Measurements from ENCODE around the gene TRNT1.

Gene TRNT1

DNA sequence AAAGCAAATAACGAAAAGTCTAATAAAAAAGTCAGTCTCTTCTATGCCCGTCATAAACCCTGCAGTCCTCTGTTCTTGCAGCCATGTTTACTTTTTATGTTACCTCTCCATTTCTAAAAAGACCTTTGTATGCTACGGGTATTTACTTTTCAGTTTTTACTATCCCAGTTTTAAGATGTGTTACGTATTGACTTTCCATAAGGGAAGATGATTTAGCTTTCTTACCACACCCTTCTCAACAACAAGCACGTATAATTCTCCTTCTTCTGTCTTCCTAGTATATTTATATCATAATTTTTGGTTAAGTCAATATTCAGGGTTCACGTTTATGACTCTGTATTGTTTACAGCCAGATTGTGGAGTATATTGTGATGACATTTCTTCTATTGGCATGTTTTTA lies 10.8 kb downstream of the TRNT1 start:
- DNase-seq: no peak
- H3K9me3 Mint-ChIP-seq: no peaks in the 10 kb centered on the region
- no peak overlapping the region for H3K4me3 Mint-ChIP-seq
- no peaks in the 10 kb centered on the region for H3K4me1 Mint-ChIP-seq
- peaks cover 61% of the 10 kb centered on the region for H3K36me3 Mint-ChIP-seq (ENCODE audit: low read depth)
- no peaks in the 10 kb centered on the region for H3K27me3 Mint-ChIP-seq (ENCODE audit: low read depth, poor library complexity)
- H3K27ac Mint-ChIP-seq: no peak overlapping the region
- TF ChIP-seq, protein P1, sequence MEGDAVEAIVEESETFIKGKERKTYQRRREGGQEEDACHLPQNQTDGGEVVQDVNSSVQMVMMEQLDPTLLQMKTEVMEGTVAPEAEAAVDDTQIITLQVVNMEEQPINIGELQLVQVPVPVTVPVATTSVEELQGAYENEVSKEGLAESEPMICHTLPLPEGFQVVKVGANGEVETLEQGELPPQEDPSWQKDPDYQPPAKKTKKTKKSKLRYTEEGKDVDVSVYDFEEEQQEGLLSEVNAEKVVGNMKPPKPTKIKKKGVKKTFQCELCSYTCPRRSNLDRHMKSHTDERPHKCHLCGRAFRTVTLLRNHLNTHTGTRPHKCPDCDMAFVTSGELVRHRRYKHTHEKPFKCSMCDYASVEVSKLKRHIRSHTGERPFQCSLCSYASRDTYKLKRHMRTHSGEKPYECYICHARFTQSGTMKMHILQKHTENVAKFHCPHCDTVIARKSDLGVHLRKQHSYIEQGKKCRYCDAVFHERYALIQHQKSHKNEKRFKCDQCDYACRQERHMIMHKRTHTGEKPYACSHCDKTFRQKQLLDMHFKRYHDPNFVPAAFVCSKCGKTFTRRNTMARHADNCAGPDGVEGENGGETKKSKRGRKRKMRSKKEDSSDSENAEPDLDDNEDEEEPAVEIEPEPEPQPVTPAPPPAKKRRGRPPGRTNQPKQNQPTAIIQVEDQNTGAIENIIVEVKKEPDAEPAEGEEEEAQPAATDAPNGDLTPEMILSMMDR (IDR thresholded peaks at IDR 0.05): no peak

DNA sequence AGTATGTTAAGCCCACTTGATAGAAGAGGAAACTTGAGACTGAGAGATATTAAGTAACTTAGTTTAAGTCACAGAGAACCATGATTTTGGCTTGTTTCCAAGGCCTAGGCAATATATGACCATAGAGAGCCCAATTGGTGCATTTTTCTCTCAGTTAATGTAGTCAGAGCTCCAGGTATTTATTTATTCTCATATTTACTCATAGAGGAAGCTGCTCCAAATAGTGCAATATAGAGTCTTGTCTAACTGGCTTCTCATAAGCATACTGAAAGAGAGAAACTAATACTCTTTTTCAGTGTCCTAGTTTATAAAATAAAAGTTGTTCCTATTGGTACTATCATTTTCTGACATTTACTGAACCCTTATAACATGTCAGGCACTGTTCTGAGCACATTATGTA lies 15.2 kb downstream of the TRNT1 start:
- TF ChIP-seq, protein P1 (IDR thresholded peaks at IDR 0.05): no peak
- Mint-ChIP-seq H3K36me3 (ENCODE audit: low read depth) (peaks cover 86% of the 10 kb centered on the region), H3K4me3 (no peak overlapping the region), H3K27me3 (ENCODE audit: low read depth, poor library complexity) (peaks cover 3% of the 10 kb centered on the region), H3K4me1 (no peaks in the 10 kb centered on the region), H3K9me3 (no peaks in the 10 kb centered on the region), H3K27ac (no peak overlapping the region)
- DNase-seq: no peak

DNA sequence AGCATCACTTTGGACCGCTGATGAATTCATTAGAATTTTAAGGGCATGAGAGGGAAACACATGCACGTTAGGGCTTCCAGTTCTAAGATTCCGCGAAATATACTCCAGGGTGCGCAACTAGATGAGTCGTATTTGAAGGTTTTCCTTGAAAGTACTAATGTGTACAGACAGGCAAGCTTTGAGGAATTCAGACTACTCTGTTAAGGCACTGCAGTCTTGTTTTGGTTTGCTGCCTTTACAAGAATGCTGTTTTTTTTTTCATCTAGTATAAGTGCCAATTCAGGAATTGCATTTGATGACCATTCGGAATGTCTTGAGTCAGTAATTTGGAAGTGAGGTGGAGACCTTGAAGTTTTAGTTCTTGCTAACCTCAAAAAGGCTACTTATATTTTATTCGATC lies 19.1 kb downstream of the TRNT1 start:
- Mint-ChIP-seq H3K27me3 (ENCODE audit: low read depth, poor library complexity) (peaks cover 3% of the 10 kb centered on the region), H3K27ac (no peak overlapping the region), H3K4me3 (no peak overlapping the region), H3K36me3 (ENCODE audit: low read depth) (peaks cover 65% of the 10 kb centered on the region), H3K4me1 (no peaks in the 10 kb centered on the region), H3K9me3 (no peaks in the 10 kb centered on the region)
- no peak for DNase-seq
- TF ChIP-seq, protein P1 (IDR thresholded peaks at IDR 0.05): no peak

DNA sequence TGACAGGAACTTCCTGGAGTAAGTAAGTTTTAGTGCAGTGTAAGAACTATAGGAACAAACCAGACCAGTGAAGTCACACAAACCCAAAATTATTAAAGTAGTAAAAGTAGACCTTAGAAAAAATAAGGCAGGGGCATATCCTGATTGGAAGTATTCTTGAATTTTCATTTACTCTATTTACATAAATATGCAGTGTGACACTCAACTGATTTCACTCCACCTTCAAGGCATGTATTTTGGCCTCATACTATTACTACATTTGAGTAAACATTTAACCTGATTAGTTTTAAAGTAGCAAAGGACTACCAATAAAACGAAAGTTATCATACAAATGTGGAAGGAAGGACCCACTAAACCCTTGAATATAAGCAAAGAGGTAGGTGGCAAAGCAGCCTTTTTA lies 22.8 kb downstream of the TRNT1 start:
- peaks cover 55% of the 10 kb centered on the region for H3K36me3 Mint-ChIP-seq (ENCODE audit: low read depth)
- H3K27me3 Mint-ChIP-seq (ENCODE audit: low read depth, poor library complexity): no peaks in the 10 kb centered on the region

DNA sequence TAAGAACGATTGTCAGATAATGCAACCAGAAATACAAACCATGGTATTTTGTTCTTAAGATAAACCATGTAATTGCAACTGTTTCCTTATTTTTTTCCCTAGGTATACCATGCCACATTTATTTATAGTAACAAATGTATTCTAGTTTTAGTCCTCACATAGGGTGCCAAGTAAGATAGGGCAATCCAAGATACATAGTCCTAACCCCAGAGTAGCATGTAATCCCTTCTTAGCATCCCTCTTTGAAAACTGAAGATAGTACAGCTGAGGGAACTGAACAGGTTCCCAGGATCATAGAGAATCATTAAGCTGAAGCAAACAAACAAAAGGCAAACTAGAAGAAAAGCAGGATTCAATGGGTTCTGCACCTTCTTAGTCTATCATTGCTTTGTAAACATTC lies 24.8 kb downstream of the TRNT1 start:
- TF ChIP-seq, protein P1 (IDR thresholded peaks at IDR 0.05): no peak
- no peaks in the 10 kb centered on the region for H3K9me3 Mint-ChIP-seq
- no peak for DNase-seq
- no peak overlapping the region for H3K4me3 Mint-ChIP-seq
- no peaks in the 10 kb centered on the region for H3K4me1 Mint-ChIP-seq
- H3K27me3 Mint-ChIP-seq (ENCODE audit: low read depth, poor library complexity): no peaks in the 10 kb centered on the region
- peaks cover 50% of the 10 kb centered on the region for H3K36me3 Mint-ChIP-seq (ENCODE audit: low read depth)
- H3K27ac Mint-ChIP-seq: no peak overlapping the region

More for the DNA sequence above, 22.8 kb downstream of the TRNT1 start:
- H3K27ac Mint-ChIP-seq: no peak overlapping the region
- no peak overlapping the region for H3K4me3 Mint-ChIP-seq
- no peaks in the 10 kb centered on the region for H3K9me3 Mint-ChIP-seq
- no peaks in the 10 kb centered on the region for H3K4me1 Mint-ChIP-seq
- no peak for DNase-seq
- TF ChIP-seq, protein P1 (IDR thresholded peaks at IDR 0.05): no peak

DNA sequence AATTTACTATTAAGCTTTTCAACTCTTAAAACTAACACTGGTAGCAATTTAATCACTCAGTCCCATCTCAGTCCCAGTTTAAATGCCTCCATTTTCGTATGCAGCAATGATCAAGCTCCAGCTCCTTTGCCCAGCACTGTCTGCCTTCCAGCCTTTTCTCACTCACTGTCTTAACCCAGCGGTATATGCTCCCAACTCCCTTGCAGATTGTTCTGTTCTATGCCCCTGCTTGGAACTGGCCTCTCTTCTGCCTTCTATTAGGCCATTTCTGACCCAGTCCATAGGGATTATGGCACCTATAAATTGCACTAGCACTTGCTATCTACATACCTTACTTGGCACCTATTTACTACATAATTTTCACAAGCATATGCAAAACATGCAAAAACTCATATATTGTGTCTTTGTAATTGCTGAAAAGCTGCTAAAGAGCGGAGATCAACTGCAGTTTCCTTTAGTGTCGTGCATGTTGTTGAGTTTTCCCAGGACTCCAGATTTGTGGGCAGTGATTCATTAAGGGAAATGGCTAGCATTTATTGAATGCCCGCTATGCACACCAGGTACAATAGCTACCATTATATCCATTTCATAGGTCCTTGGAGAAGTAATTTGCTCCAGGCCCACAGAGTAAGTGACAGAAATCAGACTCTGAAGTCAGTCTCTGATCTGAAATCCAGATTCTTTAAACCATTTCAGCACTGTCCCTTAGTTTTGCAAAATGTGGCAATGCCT lies 28.3 kb downstream of the TRNT1 start:
- Mint-ChIP-seq H3K36me3 (ENCODE audit: low read depth) (peaks cover 55% of the 10 kb centered on the region), H3K27me3 (ENCODE audit: low read depth, poor library complexity) (no peaks in the 10 kb centered on the region), H3K27ac (peak overlapping the region; percentile 62), H3K9me3 (no peaks in the 10 kb centered on the region), H3K4me3 (no peak overlapping the region), H3K4me1 (no peaks in the 10 kb centered on the region)
- TF ChIP-seq, protein P1 (IDR thresholded peaks at IDR 0.05): no peak
- no peak for DNase-seq

All from nephron progenitor cell (in vitro differentiated cells).